Measurements from ENCODE around the gene GNG13. TPM values are rescaled to one million over a fixed set of nuclear protein-coding genes. Genes with fewer than 3 reads are reported as not detected.
"Not testable (repeated sequence)": the region's sequence is repeated elsewhere in the genome, so short reads cannot be mapped to it uniquely, and the experiment has no call there.

Gene GNG13
- total RNA-seq, 1 donor from 2014 or later: not detected

GRCh38 chr16:822909-823297 lies 22.4 kb upstream of the GNG13 start:
- no peak overlapping the region for H3K4me3 Mint-ChIP-seq (ENCODE audit: unreplicated experiment)

DNA sequence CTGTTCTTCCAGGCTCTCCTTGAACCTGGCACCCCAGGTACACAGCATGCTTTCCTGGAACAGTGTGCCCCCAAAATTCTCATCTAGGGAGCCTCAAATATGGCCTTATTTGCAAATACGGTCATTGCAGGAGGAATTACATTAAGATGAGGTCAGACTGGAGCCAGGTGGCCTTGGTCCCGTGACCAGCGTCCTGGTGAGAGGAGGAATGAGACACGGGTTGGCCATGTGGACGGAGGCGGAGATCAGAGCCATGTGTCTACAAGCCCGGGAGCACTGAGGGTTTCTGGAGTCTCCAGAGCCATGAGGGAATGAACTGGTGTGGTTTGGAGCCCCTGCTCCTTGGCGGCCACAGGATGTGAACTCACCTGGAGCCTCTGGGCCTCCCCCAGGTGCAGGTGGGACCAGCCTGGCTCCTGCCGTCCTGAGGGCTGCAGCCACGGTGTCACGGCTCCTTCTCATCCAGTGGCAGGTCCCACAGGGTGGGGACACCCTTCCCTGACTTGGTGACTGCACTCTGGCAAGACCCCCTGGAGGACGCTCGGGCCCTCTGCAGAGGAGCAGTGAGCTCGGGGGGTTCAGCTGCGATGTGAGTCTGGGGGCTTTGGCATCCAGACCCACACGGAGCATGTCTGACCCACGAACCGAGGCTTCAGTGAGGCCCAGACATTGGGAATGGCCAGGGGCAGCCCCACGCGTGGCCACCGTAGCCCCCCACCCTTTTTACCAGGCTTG lies 21.8 kb upstream of the GNG13 start:
- H3K4me1 Mint-ChIP-seq (ENCODE audit: low read depth, unreplicated experiment): peaks cover 4% of the 10 kb centered on the region
- H3K27me3 Mint-ChIP-seq (ENCODE audit: unreplicated experiment): peaks cover 4% of the 10 kb centered on the region
- H3K9me3 Mint-ChIP-seq (ENCODE audit: unreplicated experiment): peaks cover 11% of the 10 kb centered on the region
- H3K4me3 Mint-ChIP-seq (ENCODE audit: unreplicated experiment): no peak overlapping the region
- H3K27ac Mint-ChIP-seq (ENCODE audit: unreplicated experiment): no peak overlapping the region
- H3K36me3 Mint-ChIP-seq (ENCODE audit: unreplicated experiment): no peaks in the 10 kb centered on the region
- no peak for TF ChIP-seq CTCF (IDR thresholded peaks at IDR 0.05; ENCODE audit: partially characterized antibody, unreplicated experiment)
- DNase-seq: no peak

More at GRCh38 chr16:822909-823297, 22.4 kb upstream of the GNG13 start:
- no peak for DNase-seq
- Mint-ChIP-seq H3K36me3 (ENCODE audit: unreplicated experiment) (no peaks in the 10 kb centered on the region), H3K27ac (ENCODE audit: unreplicated experiment) (no peak overlapping the region), H3K4me1 (ENCODE audit: low read depth, unreplicated experiment) (peaks cover 4% of the 10 kb centered on the region), H3K9me3 (ENCODE audit: unreplicated experiment) (peaks cover 11% of the 10 kb centered on the region), H3K27me3 (ENCODE audit: unreplicated experiment) (peaks cover 4% of the 10 kb centered on the region)
- TF ChIP-seq CTCF (IDR thresholded peaks at IDR 0.05; ENCODE audit: partially characterized antibody, unreplicated experiment): no peak

DNA sequence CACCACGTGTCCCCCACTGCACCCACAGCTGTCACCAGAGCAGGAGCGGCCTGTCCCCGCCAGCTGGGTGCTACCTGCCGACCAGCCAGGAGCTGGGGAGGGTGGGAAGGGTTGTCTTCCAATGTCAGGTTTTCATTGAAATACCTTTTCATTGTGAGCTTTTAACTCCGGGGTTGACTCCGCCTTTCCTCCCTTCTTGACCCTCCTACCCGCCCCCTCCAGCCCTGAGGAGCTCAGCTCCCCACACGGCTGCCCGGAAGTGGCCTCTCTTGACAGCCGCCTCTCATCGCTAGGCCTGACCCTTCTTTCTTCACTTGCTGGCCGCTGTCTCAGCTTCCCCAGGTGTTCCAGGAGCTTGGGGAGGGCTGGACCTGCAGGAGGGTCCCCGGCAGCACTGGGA lies 21.2 kb upstream of the GNG13 start:
- peaks cover 4% of the 10 kb centered on the region for H3K4me1 Mint-ChIP-seq (ENCODE audit: low read depth, unreplicated experiment)
- peaks cover 11% of the 10 kb centered on the region for H3K9me3 Mint-ChIP-seq (ENCODE audit: unreplicated experiment)
- H3K36me3 Mint-ChIP-seq (ENCODE audit: unreplicated experiment): no peaks in the 10 kb centered on the region
- H3K4me3 Mint-ChIP-seq (ENCODE audit: unreplicated experiment): no peak overlapping the region
- TF ChIP-seq CTCF (IDR thresholded peaks at IDR 0.05; ENCODE audit: partially characterized antibody, unreplicated experiment): no peak
- no peak for DNase-seq
- H3K27me3 Mint-ChIP-seq (ENCODE audit: unreplicated experiment): peaks cover 4% of the 10 kb centered on the region
- H3K27ac Mint-ChIP-seq (ENCODE audit: unreplicated experiment): no peak overlapping the region

DNA sequence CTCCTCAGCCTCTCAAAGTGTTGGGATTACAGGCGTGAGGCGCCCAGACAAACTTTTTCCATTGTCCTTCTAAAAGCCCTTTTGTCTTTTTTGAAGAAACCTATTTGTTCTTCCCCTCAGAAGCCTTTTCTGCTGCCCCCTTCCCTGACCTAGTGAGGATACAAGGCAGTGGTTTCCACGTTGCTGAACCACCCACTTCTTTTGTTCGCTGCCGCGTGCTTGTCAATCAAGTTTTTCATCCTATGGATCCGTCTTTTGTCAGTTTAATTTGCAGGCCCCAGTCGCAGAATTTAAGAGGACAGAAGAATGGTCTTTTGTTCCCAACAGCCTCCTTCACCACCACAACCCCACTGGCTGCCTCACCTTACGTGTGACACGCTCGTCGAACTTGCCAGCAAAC lies 20.2 kb upstream of the GNG13 start:
- Mint-ChIP-seq H3K9me3 (ENCODE audit: unreplicated experiment) (peaks cover 10% of the 10 kb centered on the region), H3K27me3 (ENCODE audit: unreplicated experiment) (peaks cover 4% of the 10 kb centered on the region), H3K27ac (ENCODE audit: unreplicated experiment) (no peak overlapping the region), H3K4me1 (ENCODE audit: low read depth, unreplicated experiment) (peaks cover 3% of the 10 kb centered on the region), H3K4me3 (ENCODE audit: unreplicated experiment) (no peak overlapping the region), H3K36me3 (ENCODE audit: unreplicated experiment) (no peaks in the 10 kb centered on the region)
- no peak for DNase-seq
- TF ChIP-seq CTCF (IDR thresholded peaks at IDR 0.05; ENCODE audit: partially characterized antibody, unreplicated experiment): no peak

- not testable (repeated sequence) for H3K36me3 Mint-ChIP-seq (ENCODE audit: unreplicated experiment); H3K9me3 Mint-ChIP-seq (ENCODE audit: unreplicated experiment); H3K27me3 Mint-ChIP-seq (ENCODE audit: unreplicated experiment); H3K4me1 Mint-ChIP-seq (ENCODE audit: low read depth, unreplicated experiment); H3K27ac Mint-ChIP-seq (ENCODE audit: unreplicated experiment); DNase-seq; H3K4me3 Mint-ChIP-seq (ENCODE audit: unreplicated experiment)
Observed at GRCh38 chr16:820044-820408, 19.5 kb upstream of the GNG13 start.

All from glutamatergic neuron (in vitro differentiated cells).